ENCODE results near the gene PTPRO. TPM values are rescaled to one million over a fixed set of nuclear protein-coding genes. Genes with fewer than 3 reads are reported as not detected.

Gene PTPRO
- total RNA-seq, 1 donor from 2014 or later: 204 TPM

- FAIRE-seq (no peak), DNase-seq (ENCODE audit: low spot score in 2 of 2) (no peak)
Observed at GRCh38 chr12:15439459-15439858, 117.2 kb downstream of the PTPRO start.

- FAIRE-seq (no peak), DNase-seq (ENCODE audit: low spot score in 2 of 2) (no peak)
Observed at GRCh38 chr12:15443050-15443449, 120.7 kb downstream of the PTPRO start.

GRCh38 chr12:15443611-15444010 is 121.3 kb downstream of the PTPRO start:
- DNase-seq (ENCODE audit: low spot score in 2 of 2): no peak
- FAIRE-seq: no peak

GRCh38 chr12:15444523-15444922 is 122.2 kb downstream of the PTPRO start:
- no peak for DNase-seq (ENCODE audit: low spot score in 2 of 2)
- no peak for FAIRE-seq

- DNase-seq (ENCODE audit: low spot score in 2 of 2) (peak in 1 of 2 donors; percentile 2), FAIRE-seq (no peak)
Observed at GRCh38 chr12:15446807-15447206, 124.5 kb downstream of the PTPRO start.

- FAIRE-seq (no peak), DNase-seq (ENCODE audit: low spot score in 2 of 2) (no peak)
Observed at GRCh38 chr12:15453613-15454012, 131.3 kb downstream of the PTPRO start.

- FAIRE-seq: no peak
- DNase-seq (ENCODE audit: low spot score in 2 of 2): no peak
Observed at GRCh38 chr12:15458008-15458407, 135.7 kb downstream of the PTPRO start.

GRCh38 chr12:15468911-15469310 is 146.6 kb downstream of the PTPRO start:
- DNase-seq (ENCODE audit: low spot score in 2 of 2): no peak
- FAIRE-seq: no peak

GRCh38 chr12:15469356-15469755 is 147.0 kb downstream of the PTPRO start:
- DNase-seq (ENCODE audit: low spot score in 2 of 2) (no peak), FAIRE-seq (no peak)

- FAIRE-seq (no peak), DNase-seq (ENCODE audit: low spot score in 2 of 2) (no peak)
Observed at GRCh38 chr12:15472036-15472435, 149.7 kb downstream of the PTPRO start.

GRCh38 chr12:15474766-15475165 is 152.5 kb downstream of the PTPRO start:
- no peak for DNase-seq (ENCODE audit: low spot score in 2 of 2)
- FAIRE-seq: no peak

GRCh38 chr12:15477761-15478160 is 155.5 kb downstream of the PTPRO start:
- no peak for FAIRE-seq

GRCh38 chr12:15481846-15482245 is 159.5 kb downstream of the PTPRO start:
- DNase-seq (ENCODE audit: low spot score in 2 of 2) (no peak), FAIRE-seq (no peak)

More at GRCh38 chr12:15477761-15478160, 155.5 kb downstream of the PTPRO start:
- DNase-seq (ENCODE audit: low spot score in 2 of 2): no peak

- DNase-seq (ENCODE audit: low spot score in 2 of 2): no peak
Observed at GRCh38 chr12:15485466-15485865, 163.2 kb downstream of the PTPRO start.

GRCh38 chr12:15486859-15487258 is 164.6 kb downstream of the PTPRO start:
- no peak for DNase-seq (ENCODE audit: low spot score in 2 of 2)
- no peak for FAIRE-seq

More at GRCh38 chr12:15485466-15485865, 163.2 kb downstream of the PTPRO start:
- no peak for FAIRE-seq

- no peak for FAIRE-seq
- DNase-seq (ENCODE audit: low spot score in 2 of 2): no peak
Observed at GRCh38 chr12:15488481-15488880, 166.2 kb downstream of the PTPRO start.

- FAIRE-seq: no peak
- DNase-seq (ENCODE audit: low spot score in 2 of 2): no peak
Observed at GRCh38 chr12:15494329-15495046, 172.2 kb downstream of the PTPRO start.

- no peak for DNase-seq (ENCODE audit: low spot score in 2 of 2)
- FAIRE-seq: no peak
Observed at GRCh38 chr12:15495746-15496145, 173.4 kb downstream of the PTPRO start.

- FAIRE-seq: no peak
- no peak for DNase-seq (ENCODE audit: low spot score in 2 of 2)
Observed at GRCh38 chr12:15496738-15497137, 174.4 kb downstream of the PTPRO start.

- DNase-seq (ENCODE audit: low spot score in 2 of 2) (no peak), FAIRE-seq (no peak)
Observed at GRCh38 chr12:15497671-15498292, 175.5 kb downstream of the PTPRO start.

- FAIRE-seq: no peak
Observed at GRCh38 chr12:15502211-15502610, 179.9 kb downstream of the PTPRO start.

GRCh38 chr12:15505616-15506015 is 183.3 kb downstream of the PTPRO start:
- FAIRE-seq: no peak

More at GRCh38 chr12:15502211-15502610, 179.9 kb downstream of the PTPRO start:
- no peak for DNase-seq (ENCODE audit: low spot score in 2 of 2)

More at GRCh38 chr12:15505616-15506015, 183.3 kb downstream of the PTPRO start:
- DNase-seq (ENCODE audit: low spot score in 2 of 2): no peak
